ENCODE measurements around the gene RHOT1.

GRCh38 chr17:32156656-32157055 lies 14.4 kb downstream of the RHOT1 start:
- TF ChIP-seq SP1 (IDR thresholded peaks at IDR 0.05), result no peak
- TF ChIP-seq ARNT (IDR thresholded peaks at IDR 0.05), result no peak
- TF ChIP-seq TARDBP (IDR thresholded peaks at IDR 0.05), result no peak
- no peak for TF ChIP-seq FOXA1 (IDR thresholded peaks at IDR 0.05)
- no peak for TF ChIP-seq L3MBTL2 (conservative IDR thresholded peaks at IDR 0.05)
- no peak for TF ChIP-seq BHLHE40 (IDR thresholded peaks at IDR 0.05; ENCODE audit: borderline replicate concordance)
- TF ChIP-seq ELF4 (IDR thresholded peaks at IDR 0.05), result no peak
